HEK293 (cell line): Measurements from ENCODE around the gene SERPINH1.
A peak's percentile ranks its signal among the peaks of the same experiment; 100 is the strongest.

ENCODE experiments used
- CTCF ChIA-PET: fragments of 350-600 bp; formaldehyde crosslinking; extraction: SDS; loops from one replicate; lab custom pipeline; 2021; ENCODE audit warnings: antibody characterized with exemption; lab: Yijun Ruan, JAX
- POLR2A ChIA-PET: fragments of 300-600 bp; formaldehyde crosslinking; extraction: SDS; loops from one replicate; lab custom pipeline; 2020; ENCODE audit warnings: antibody characterized with exemption, inconsistent platforms; lab: Yijun Ruan, JAX
- H3K27ac ChIP-seq: fragments of 200-500 bp; sonication (Bioruptor generic); 2 replicates; pipeline ENCODE4 v1.5.1; 2014; ENCODE audit warnings: low read depth, low read length, control low read depth, inconsistent platforms; ENCODE audit errors: extremely low read depth
- H3K36me3 ChIP-seq, 2 experiments: fragments of 200-500 bp in 1 of 2; sonication (Bioruptor generic) in 1 of 2; 1 replicate in 1 of 2; 2 replicates in 1 of 2; pipeline ENCODE4 v1.5.1; 2014 to 2017; ENCODE audit warnings: inconsistent platforms in 2 of 2, low read length in 2 of 2; ENCODE audit not compliant: control insufficient read depth in 2 of 2, insufficient read depth in 1 of 2
- H3K4me1 ChIP-seq: fragments of 200-500 bp; sonication (Bioruptor generic); 2 replicates; pipeline ENCODE4 v1.5.1; 2014; ENCODE audit warnings: mild to moderate bottlenecking, low read length, inconsistent platforms; ENCODE audit not compliant: control insufficient read depth, insufficient read depth
- H3K4me3 ChIP-seq: 2 replicates; pipeline ENCODE4 v1.5.1; 2011; ENCODE audit warnings: low read depth, mild to moderate bottlenecking, control low read depth, low read length, moderate library complexity
- H3K9me3 ChIP-seq: fragments of 200-500 bp; sonication (Bioruptor generic); 2 replicates; pipeline ENCODE4 v1.5.1; 2014; ENCODE audit warnings: low read depth, low read length, inconsistent platforms; ENCODE audit not compliant: control insufficient read depth, insufficient read depth
- GLIS2 ChIP-seq: fragments of 450-650 bp; formaldehyde crosslinking; IDR thresholded peaks from 2 replicates; pipeline ENCODE4 v1.5.1; 2016; ENCODE audit warnings: missing biosample characterization, missing genetic modification characterization
- IKZF3 ChIP-seq: fragments of 450-650 bp; IDR thresholded peaks from 2 replicates; pipeline ENCODE4 v1.5.0; 2018; ENCODE audit warnings: missing biosample characterization, mild to moderate bottlenecking, missing genetic modification characterization, moderate library complexity
- INSM2 ChIP-seq: fragments of 450-650 bp; formaldehyde crosslinking; IDR thresholded peaks from 2 replicates; pipeline ENCODE4 v1.5.1; 2016; ENCODE audit warnings: missing biosample characterization, missing genetic modification characterization
- MYNN ChIP-seq: fragments of 450-650 bp; formaldehyde crosslinking; IDR thresholded peaks from 2 replicates; pipeline ENCODE4 v1.5.1; 2016; ENCODE audit warnings: missing biosample characterization, missing genetic modification characterization, borderline replicate concordance
- PATZ1 ChIP-seq: fragments of 450-650 bp; formaldehyde crosslinking; IDR thresholded peaks from 2 replicates; pipeline ENCODE4 v1.5.1; 2016; ENCODE audit warnings: missing biosample characterization, missing genetic modification characterization
- SCRT2 ChIP-seq: fragments of 450-650 bp; formaldehyde crosslinking; IDR thresholded peaks from 2 replicates; pipeline ENCODE4 v1.5.1; 2016; ENCODE audit warnings: missing biosample characterization, missing genetic modification characterization
- ZBTB11 ChIP-seq: fragments of 450-650 bp; formaldehyde crosslinking; conservative IDR thresholded peaks from 2 replicates; pipeline ENCODE4 v1.5.1; 2016; ENCODE audit warnings: low read depth, missing biosample characterization, missing genetic modification characterization
- ZBTB8A ChIP-seq: fragments of 450-650 bp; formaldehyde crosslinking; IDR thresholded peaks from 2 replicates; pipeline ENCODE4 v1.5.1; 2016; ENCODE audit warnings: missing biosample characterization, missing genetic modification characterization
- ZNF223 ChIP-seq: fragments of 450-650 bp; formaldehyde crosslinking; IDR thresholded peaks from 2 replicates; pipeline ENCODE4 v1.5.1; 2016; ENCODE audit warnings: missing biosample characterization, missing genetic modification characterization
- ZNF23 ChIP-seq: fragments of 450-650 bp; formaldehyde crosslinking; IDR thresholded peaks from 2 replicates; pipeline ENCODE4 v1.5.1; 2016; ENCODE audit warnings: missing biosample characterization, missing genetic modification characterization, borderline replicate concordance
- ZNF341 ChIP-seq: fragments of 450-650 bp; formaldehyde crosslinking; IDR thresholded peaks from 2 replicates; pipeline ENCODE4; 2016; ENCODE audit warnings: low read depth, missing biosample characterization, missing genetic modification characterization
- ZNF426 ChIP-seq: fragments of 450-650 bp; formaldehyde crosslinking; IDR thresholded peaks from 2 replicates; pipeline ENCODE4 v1.5.1; 2017; ENCODE audit warnings: missing biosample characterization, missing genetic modification characterization, mild to moderate bottlenecking, inconsistent platforms, moderate library complexity
- ZNF473 ChIP-seq: fragments of 450-650 bp; formaldehyde crosslinking; IDR thresholded peaks from 2 replicates; pipeline ENCODE4 v1.5.1; 2017; ENCODE audit warnings: missing biosample characterization, missing genetic modification characterization
- ZNF521 ChIP-seq: fragments of 450-650 bp; formaldehyde crosslinking; IDR thresholded peaks from 2 replicates; pipeline ENCODE4 v1.5.1; 2017; ENCODE audit warnings: missing biosample characterization, mild to moderate bottlenecking, missing genetic modification characterization
- ZNF529 ChIP-seq: fragments of 450-650 bp; formaldehyde crosslinking; IDR thresholded peaks from 2 replicates; pipeline ENCODE4 v1.5.1; 2017; ENCODE audit warnings: missing genetic modification characterization, missing biosample characterization; ENCODE audit not compliant: insufficient replicate concordance
- ZNF645 ChIP-seq: fragments of 450-650 bp; formaldehyde crosslinking; IDR thresholded peaks from 2 replicates; pipeline ENCODE4; 2016; ENCODE audit warnings: missing biosample characterization, missing genetic modification characterization
- ZNF704 ChIP-seq: fragments of 450-650 bp; formaldehyde crosslinking; IDR thresholded peaks from 2 replicates; pipeline ENCODE4 v1.5.1; 2016; ENCODE audit warnings: missing biosample characterization, missing genetic modification characterization
- ZNF791 ChIP-seq: fragments of 450-650 bp; formaldehyde crosslinking; IDR thresholded peaks from 2 replicates; pipeline ENCODE4 v1.5.1; 2016; ENCODE audit warnings: missing biosample characterization, missing genetic modification characterization

SERPINH1 gene

GRCh38 chr11:75555079-75555811 is 6.8 kb upstream of the SERPINH1 start:
- 0 out of 2 replicates have a peak, but pooled peaks have one; percentile 4 for TF ChIP-seq SCRT2 (tag by site-specific recombination)
- TF ChIP-seq PATZ1, result no peak
- Histone ChIP-seq H3K36me3 (no peaks in the 10 kb centered on the region), H3K4me3 (no peak overlapping the region), H3K9me3 (no peaks in the 10 kb centered on the region), H3K27ac (peak overlapping the region; percentile 0; the same call in 1 of the 2 replicates), H3K4me1 (no peaks in the 10 kb centered on the region; the same call in 1 of the 2 replicates)
- ChIA-PET POLR2A (interaction anchor here (1.9 kb wide), 1 partner anchor 29 kb away, joined by 6 read pairs; no protein-coding TSS in a partner anchor), CTCF (interaction anchor here (0.5 to 1.6 kb wide), 2 partner anchors 23 to 55 kb away, joined by 3 to 9 read pairs; no protein-coding TSS in a partner anchor)

GRCh38 chr11:75556275-75556674 is 5.8 kb upstream of the SERPINH1 start:
- ChIA-PET CTCF (interaction anchor here (1.1 kb wide), 1 partner anchor 49 kb away, joined by 3 read pairs; no protein-coding TSS in a partner anchor), POLR2A (no interaction called here)
- Histone ChIP-seq H3K36me3 (no peaks in the 10 kb centered on the region), H3K4me3 (no peak overlapping the region), H3K27ac (no peak overlapping the region), H3K9me3 (no peaks in the 10 kb centered on the region), H3K4me1 (no peaks in the 10 kb centered on the region; the same call in 1 of the 2 replicates)
- no peak for TF ChIP-seq ZNF529 (tag by site-specific recombination)
- no peak for TF ChIP-seq MYNN
- no peak for TF ChIP-seq IKZF3 (tag by site-specific recombination)
- TF ChIP-seq ZNF341 (tag by site-specific recombination), result no peak
- no peak for TF ChIP-seq ZNF521 (tag by site-specific recombination)
- no peak for TF ChIP-seq ZBTB11
- no peak for TF ChIP-seq GLIS2 (tag by site-specific recombination)
- no peak for TF ChIP-seq INSM2 (tag by site-specific recombination)
- no peak for TF ChIP-seq ZNF473 (tag by site-specific recombination)
- TF ChIP-seq ZNF791 (tag by site-specific recombination), result no peak
- TF ChIP-seq ZBTB8A (tag by site-specific recombination), result no peak
- TF ChIP-seq ZNF23 (tag by site-specific recombination), result no peak
- TF ChIP-seq ZNF223, result no peak
- no peak for TF ChIP-seq ZNF704 (tag by site-specific recombination)
- no peak for TF ChIP-seq ZNF426
- no peak for TF ChIP-seq ZNF645 (tag by site-specific recombination)
